H4 (cell line): Measurements from ENCODE around the gene SHOX. TPM values are rescaled to one million over a fixed set of nuclear protein-coding genes. Genes with fewer than 3 reads are reported as not detected.

Source experiments
- total RNA-seq: library from RNA; depleted of rRNA; stranded (reverse); fragments of >200 nt; shearing (Covaris generic); gene quantifications from 2 replicates; pipeline ENCODE4 v1.2.3, GENCODE V29; 2014; rRNA removed

SHOX gene
- total RNA-seq, 1 experiment from 2014 or later = 0.08 TPM

Other genes with a start within 250 kb of the SHOX start
- 12.6 and 34.7 TPM in 2 replicates for gene PPP2R3B, start 243.9 kb upstream of the SHOX start, total RNA-seq